ENCODE measurements around the gene TMEM39A. TPM values are rescaled to one million over a fixed set of nuclear protein-coding genes. Genes with fewer than 3 reads are reported as not detected.

TMEM39A gene
- total RNA-seq, 1 donor from 2014 or later: 52.9 TPM

GRCh38 chr3:119402791-119403190 is 60.6 kb downstream of the TMEM39A start:
- TF ChIP-seq CTCF (IDR thresholded peaks at IDR 0.05; ENCODE audit: insufficient read depth, low read length, poor library complexity, severe bottlenecking): no peak
- Histone ChIP-seq H3K36me3 (ENCODE audit: control insufficient read depth, insufficient read depth, low read length) (no peaks in the 10 kb centered on the region), H3K4me3 (ENCODE audit: low read depth, low read length) (no peak overlapping the region), H3K27me3 (ENCODE audit: control insufficient read depth, insufficient read depth, low read length) (no peaks in the 10 kb centered on the region)
- DNase-seq (ENCODE audit: low read depth): no peak

- no peaks in the 10 kb centered on the region for H3K36me3 ChIP-seq (ENCODE audit: control insufficient read depth, insufficient read depth, low read length)
- no peak overlapping the region for H3K4me3 ChIP-seq (ENCODE audit: low read depth, low read length)
- no peak for DNase-seq (ENCODE audit: low read depth)
- no peak for TF ChIP-seq CTCF (IDR thresholded peaks at IDR 0.05; ENCODE audit: insufficient read depth, low read length, poor library complexity, severe bottlenecking)
- H3K27me3 ChIP-seq (ENCODE audit: control insufficient read depth, insufficient read depth, low read length): no peaks in the 10 kb centered on the region
These were observed 61.6 kb downstream of the TMEM39A start for GRCh38 chr3:119401503-119402440.

- Histone ChIP-seq H3K4me3 (ENCODE audit: low read depth, low read length) (no peak overlapping the region), H3K27me3 (ENCODE audit: control insufficient read depth, insufficient read depth, low read length) (no peaks in the 10 kb centered on the region), H3K36me3 (ENCODE audit: control insufficient read depth, insufficient read depth, low read length) (no peaks in the 10 kb centered on the region)
- TF ChIP-seq CTCF (IDR thresholded peaks at IDR 0.05; ENCODE audit: insufficient read depth, low read length, poor library complexity, severe bottlenecking): no peak
- no peak for DNase-seq (ENCODE audit: low read depth)
These were observed 62.3 kb downstream of the TMEM39A start for GRCh38 chr3:119401069-119401468.

GRCh38 chr3:119400466-119400865 is 62.9 kb downstream of the TMEM39A start:
- H3K4me3 ChIP-seq (ENCODE audit: low read depth, low read length): no peak overlapping the region
- H3K36me3 ChIP-seq (ENCODE audit: control insufficient read depth, insufficient read depth, low read length): no peaks in the 10 kb centered on the region
- DNase-seq (ENCODE audit: low read depth): no peak
- no peak for TF ChIP-seq CTCF (IDR thresholded peaks at IDR 0.05; ENCODE audit: insufficient read depth, low read length, poor library complexity, severe bottlenecking)
- H3K27me3 ChIP-seq (ENCODE audit: control insufficient read depth, insufficient read depth, low read length): no peaks in the 10 kb centered on the region

GRCh38 chr3:119396870-119397269 is 66.5 kb downstream of the TMEM39A start:
- DNase-seq (ENCODE audit: low read depth): no peak
- no peaks in the 10 kb centered on the region for H3K36me3 ChIP-seq (ENCODE audit: control insufficient read depth, insufficient read depth, low read length)
- H3K27me3 ChIP-seq (ENCODE audit: control insufficient read depth, insufficient read depth, low read length): no peaks in the 10 kb centered on the region
- H3K4me3 ChIP-seq (ENCODE audit: low read depth, low read length): no peak overlapping the region
- TF ChIP-seq CTCF (IDR thresholded peaks at IDR 0.05; ENCODE audit: insufficient read depth, low read length, poor library complexity, severe bottlenecking): no peak
